HG03457 (cell line): ENCODE data around the gene ADSS1.

ENCODE experiments used
- ATAC-seq: cut with Tn5 transposase; IDR thresholded peaks from one replicate; pipeline ENCODE4 v1.9.1; 2021; ENCODE audit warnings: moderate number of reproducible peaks; ENCODE audit not compliant: unreplicated experiment

Gene ADSS1

GRCh38 chr14:104791425-104791824, 67.4 kb downstream of the ADSS1 start:
- ATAC-seq: no peak

GRCh38 chr14:104792101-104792884, 68.3 kb downstream of the ADSS1 start:
- no peak for ATAC-seq

DNA sequence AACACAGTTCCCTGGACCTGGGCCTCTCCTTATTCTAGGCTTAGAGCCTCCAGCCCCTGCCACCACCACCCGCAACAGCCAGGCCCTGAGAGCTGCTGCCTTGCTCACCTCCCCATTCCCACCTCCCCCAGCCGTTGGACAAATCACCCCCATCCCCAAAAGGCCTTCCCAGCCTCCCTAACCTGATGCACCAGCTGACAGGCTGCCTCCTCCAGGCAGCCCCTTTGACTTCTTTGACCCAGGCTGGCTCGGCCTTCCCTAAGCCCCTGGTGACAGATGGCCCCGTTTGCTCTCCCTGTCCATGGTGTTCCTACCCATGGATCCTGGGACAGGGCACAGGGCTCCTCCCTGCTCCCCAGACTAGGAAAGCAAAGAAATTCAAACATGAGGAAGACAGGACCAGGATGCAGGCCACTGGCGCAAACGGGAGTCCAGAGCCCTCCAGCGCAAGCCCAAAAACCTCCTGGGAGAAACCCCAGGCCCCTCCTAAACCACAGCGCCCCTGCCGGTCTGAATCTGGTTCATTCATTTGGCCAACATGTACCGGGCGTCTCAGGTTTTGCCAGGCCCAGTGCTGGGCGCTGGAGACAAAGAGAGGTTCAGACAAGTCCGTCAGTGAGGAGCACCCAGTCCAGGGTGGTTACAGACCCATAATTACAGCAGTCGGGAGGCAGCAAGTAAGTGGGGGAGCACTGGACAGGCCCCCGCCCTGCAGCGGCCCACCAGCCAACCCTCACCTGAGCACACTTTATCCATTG, 69.1 kb downstream of the ADSS1 start:
- ATAC-seq: no peak

- no peak for ATAC-seq
Measured at GRCh38 chr14:104793703-104793959, 69.6 kb downstream of the ADSS1 start.

DNA sequence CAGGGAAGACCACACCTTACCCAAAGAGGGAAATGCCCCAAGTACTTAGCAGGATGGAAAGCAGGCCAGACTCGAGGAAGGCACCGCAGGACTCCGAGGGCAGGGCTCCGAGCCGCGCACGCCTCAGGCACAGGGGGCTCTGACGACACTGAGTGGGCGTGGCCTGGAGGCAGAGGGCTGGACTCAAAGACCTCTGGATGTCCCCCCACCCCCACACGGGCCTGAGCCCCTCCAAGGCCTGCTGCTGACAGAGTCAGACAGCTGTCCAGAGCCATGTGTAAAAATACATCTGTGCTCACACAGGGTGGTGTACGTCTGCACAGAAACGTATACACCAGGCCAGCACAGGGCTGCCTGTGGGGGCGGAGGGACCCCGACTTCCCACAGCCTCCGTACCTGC, 70.1 kb downstream of the ADSS1 start:
- ATAC-seq: no peak

DNA sequence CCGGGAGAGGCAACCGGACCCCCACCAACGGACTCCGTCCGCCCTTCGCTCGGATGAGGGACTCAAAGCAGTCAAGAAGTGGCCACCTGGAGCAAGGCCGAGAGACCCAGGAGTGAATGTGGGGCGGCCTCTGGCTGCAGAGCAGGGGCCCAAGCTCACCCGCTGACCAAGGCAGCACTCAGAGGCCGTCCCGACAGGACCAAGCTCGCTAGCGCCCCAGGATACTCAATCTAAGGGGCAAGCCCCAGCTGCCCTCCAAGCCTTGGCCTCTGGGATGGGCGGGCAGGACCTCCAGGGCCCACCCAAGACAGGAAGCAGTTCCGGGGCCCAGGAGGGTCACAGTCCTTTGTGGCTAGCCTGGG, 70.6 kb downstream of the ADSS1 start:
- no peak for ATAC-seq

GRCh38 chr14:104794993-104795780, 71.2 kb downstream of the ADSS1 start, which contains the start of gene AKT1:
Gene AKT1, minus strand, starts transcription at chr14:104795748. Its CDS starts 3,105 bp downstream, at chr14:104792643.
- ATAC-seq: no peak

DNA sequence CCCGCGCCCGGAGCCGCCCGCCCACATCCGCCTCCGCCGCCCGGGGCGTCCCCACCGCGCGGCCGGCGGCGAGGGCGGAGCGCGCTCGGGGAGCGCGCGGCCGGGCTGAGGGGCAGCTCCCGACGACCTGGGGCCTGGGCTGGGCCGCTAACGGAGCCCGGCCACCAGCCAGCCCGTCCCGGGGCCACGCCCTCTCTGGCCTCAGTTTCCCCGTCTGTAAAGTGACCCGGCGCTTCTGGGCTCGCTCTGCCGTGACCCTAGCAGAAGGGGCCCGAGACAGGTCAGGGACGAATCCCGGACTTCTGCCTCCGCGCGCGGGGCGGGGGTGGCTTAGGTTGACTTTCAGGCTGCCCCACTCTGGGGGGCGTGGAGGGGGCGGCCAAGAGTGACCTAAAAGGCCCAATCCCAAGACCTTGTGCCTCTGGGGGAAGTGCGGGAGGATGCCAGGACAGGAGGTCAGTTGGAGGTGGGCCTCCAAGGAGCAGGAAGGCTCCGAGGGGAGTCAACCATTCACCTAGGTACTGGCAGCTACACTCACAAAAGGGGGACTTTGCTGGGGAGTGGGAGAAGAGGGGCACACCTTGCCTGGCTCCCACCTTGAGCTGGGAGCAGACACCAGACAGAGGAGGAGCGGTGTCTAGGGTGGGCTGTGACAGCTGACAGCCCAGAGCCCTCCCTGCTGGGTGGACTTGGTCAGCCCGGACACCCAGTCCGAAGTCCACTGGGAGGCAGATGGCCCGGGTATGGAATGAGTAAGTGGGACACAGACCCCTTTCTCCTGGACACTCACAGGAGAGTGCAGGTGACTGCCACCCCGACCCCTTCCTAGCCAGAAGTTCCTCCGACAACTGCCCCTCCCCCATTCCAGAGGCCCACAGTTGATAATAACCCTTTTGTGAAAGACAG, 72.0 kb downstream of the ADSS1 start:
- ATAC-seq: no peak

DNA sequence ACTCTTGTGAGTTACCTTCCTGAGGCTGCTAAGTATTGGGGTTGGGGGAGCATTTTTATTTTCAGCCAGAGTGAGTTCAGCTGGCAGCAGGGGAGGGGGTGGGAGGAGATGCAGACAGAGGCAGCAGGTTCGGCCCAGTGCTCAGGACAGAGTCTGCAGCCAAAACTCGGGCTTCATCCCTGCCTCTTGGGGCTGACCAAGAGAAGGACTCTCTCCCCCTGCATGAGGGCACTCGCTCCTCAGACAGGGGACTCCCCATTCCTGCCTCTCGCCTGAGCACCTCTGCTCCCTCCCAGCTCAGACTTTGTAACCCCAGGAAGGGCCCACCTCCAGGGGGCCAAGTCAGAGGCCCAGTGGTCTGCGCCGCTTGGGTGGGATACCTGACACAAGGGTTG, 72.7 kb downstream of the ADSS1 start:
- no peak for ATAC-seq
